GM12878 (cell line): Measurements from ENCODE around the gene RCC2. TPM values are rescaled to one million over a fixed set of nuclear protein-coding genes. Genes with fewer than 3 reads are reported as not detected.

Source experiments
- polyA plus RNA-seq, 11 experiments: library from polyadenylated mRNA; depleted of rRNA in 4 of 11; unstranded in 6 of 11; stranded (reverse) in 5 of 11; fragments of >200 nt; fragmentation: Nextera tagmentation in 4 of 11; fragmentation: Illumina TruSeq in 1 of 11; extraction: Ambion mirVana in 4 of 11; extraction: Trizol in 1 of 11; gene quantifications; 1 replicate in 1 of 11; 2 replicates in 10 of 11; pipeline versions ENCODE4 v1.2.1 to v1.2.3, GENCODE V29; 2011 to 2016; ENCODE audit warnings: inconsistent platforms in 2 of 11, missing spikeins in 2 of 11, low read depth in 1 of 11
- total RNA-seq, 4 experiments: library from RNA; depleted of rRNA in 3 of 4; stranded (reverse); fragments of >200 nt in 3 of 4; fragmentation: Illumina TruSeq in 1 of 4; extraction: Trizol in 1 of 4; gene quantifications; 2 replicates each; pipeline versions ENCODE4 v1.2.1 to v1.2.3, GENCODE V29; 2013 to 2021

The RCC2 gene
- total and polyA plus RNA-seq, 10 of the 15 experiments (the other 5 are each of a cell fraction or from before 2014, with no cell fraction given), result 10.7 to 176 (median 85.5) TPM

Other genes with a start within 250 kb of the RCC2 start
- not detected in 2 replicates for gene PADI1, start 234.5 kb downstream of the RCC2 start, total RNA-seq (2014; rRNA removed)
- not detected in 2 replicates for gene PADI1, start 234.5 kb downstream of the RCC2 start, total RNA-seq (2014; rRNA removed; fragmentation: Illumina TruSeq; extraction: Trizol)
- gene PADI1, start 234.5 kb downstream of the RCC2 start, total RNA-seq (2021), result not detected in 2 replicates
- not detected in 2 replicates for gene PADI1, start 234.5 kb downstream of the RCC2 start, polyA plus RNA-seq (2011; rRNA removed)
- not detected in 2 replicates for gene PADI1, start 234.5 kb downstream of the RCC2 start, polyA plus RNA-seq (2014; fragmentation: Illumina TruSeq; extraction: Trizol)
- not detected for gene PADI1, start 234.5 kb downstream of the RCC2 start, polyA plus RNA-seq (2014; fragmentation: Nextera tagmentation; extraction: Ambion mirVana)
- gene PADI1, start 234.5 kb downstream of the RCC2 start, polyA plus RNA-seq (2014; rRNA removed), result 0.05 TPM in 1 of 2 replicates, not detected in the other
- not detected for gene PADI1, start 234.5 kb downstream of the RCC2 start, polyA plus RNA-seq (2016; fragmentation: Nextera tagmentation; extraction: Ambion mirVana)
- not detected in 2 replicates for gene PADI3, start 190.6 kb downstream of the RCC2 start, total RNA-seq (2014; rRNA removed)
- not detected in 2 replicates for gene PADI3, start 190.6 kb downstream of the RCC2 start, total RNA-seq (2014; rRNA removed; fragmentation: Illumina TruSeq; extraction: Trizol)
- not detected in 2 replicates for gene PADI3, start 190.6 kb downstream of the RCC2 start, total RNA-seq (2021)
- gene PADI3, start 190.6 kb downstream of the RCC2 start, polyA plus RNA-seq (2011; rRNA removed), result not detected in 2 replicates
- 0.01 TPM in 1 of 2 replicates, not detected in the other for gene PADI3, start 190.6 kb downstream of the RCC2 start, polyA plus RNA-seq (2014; fragmentation: Illumina TruSeq; extraction: Trizol)
- gene PADI3, start 190.6 kb downstream of the RCC2 start, polyA plus RNA-seq (2014; fragmentation: Nextera tagmentation; extraction: Ambion mirVana), result not detected
- not detected in 2 replicates for gene PADI3, start 190.6 kb downstream of the RCC2 start, polyA plus RNA-seq (2014; rRNA removed)
- not detected for gene PADI3, start 190.6 kb downstream of the RCC2 start, polyA plus RNA-seq (2016; fragmentation: Nextera tagmentation; extraction: Ambion mirVana)
- gene PADI4, start 131.5 kb downstream of the RCC2 start, total RNA-seq (2014; rRNA removed), result 0.11 TPM in 1 of 2 replicates, not detected in the other
- 0.09 TPM in 1 of 2 replicates, not detected in the other for gene PADI4, start 131.5 kb downstream of the RCC2 start, total RNA-seq (2014; rRNA removed; fragmentation: Illumina TruSeq; extraction: Trizol)
- gene PADI4, start 131.5 kb downstream of the RCC2 start, total RNA-seq (2021), result 0.13 and 0.15 TPM in 2 replicates
- 0.13 and 0.15 TPM in 2 replicates for gene PADI4, start 131.5 kb downstream of the RCC2 start, polyA plus RNA-seq (2011; rRNA removed)
- gene PADI4, start 131.5 kb downstream of the RCC2 start, polyA plus RNA-seq (2014; fragmentation: Illumina TruSeq; extraction: Trizol), result 0.09 TPM in 1 of 2 replicates, not detected in the other
- under 1 TPM in 1 of 2 experiments, not detected in 1; 0.15 TPM for gene PADI4, start 131.5 kb downstream of the RCC2 start, polyA plus RNA-seq (2014; fragmentation: Nextera tagmentation; extraction: Ambion mirVana)
- gene PADI4, start 131.5 kb downstream of the RCC2 start, polyA plus RNA-seq (2014; rRNA removed), result 0.08 and 0.24 TPM in 2 replicates
- gene PADI4, start 131.5 kb downstream of the RCC2 start, polyA plus RNA-seq (2016; fragmentation: Nextera tagmentation; extraction: Ambion mirVana), result under 1 TPM; 0.39 to 0.47 TPM
- gene PADI6, start 67.5 kb downstream of the RCC2 start, total RNA-seq (2014; rRNA removed), result not detected in 2 replicates
- not detected in 2 replicates for gene PADI6, start 67.5 kb downstream of the RCC2 start, total RNA-seq (2014; rRNA removed; fragmentation: Illumina TruSeq; extraction: Trizol)
- not detected in 2 replicates for gene PADI6, start 67.5 kb downstream of the RCC2 start, total RNA-seq (2021)
- gene PADI6, start 67.5 kb downstream of the RCC2 start, polyA plus RNA-seq (2011; rRNA removed), result not detected in 2 replicates
- not detected in 2 replicates for gene PADI6, start 67.5 kb downstream of the RCC2 start, polyA plus RNA-seq (2014; fragmentation: Illumina TruSeq; extraction: Trizol)
- gene PADI6, start 67.5 kb downstream of the RCC2 start, polyA plus RNA-seq (2014; fragmentation: Nextera tagmentation; extraction: Ambion mirVana), result not detected
- not detected in 2 replicates for gene PADI6, start 67.5 kb downstream of the RCC2 start, polyA plus RNA-seq (2014; rRNA removed)
- not detected for gene PADI6, start 67.5 kb downstream of the RCC2 start, polyA plus RNA-seq (2016; fragmentation: Nextera tagmentation; extraction: Ambion mirVana)
- gene ARHGEF10L, start 100.0 kb upstream of the RCC2 start, total RNA-seq (2014; rRNA removed), result 0.49 and 0.51 TPM in 2 replicates
- 0.18 and 0.32 TPM in 2 replicates for gene ARHGEF10L, start 100.0 kb upstream of the RCC2 start, total RNA-seq (2014; rRNA removed; fragmentation: Illumina TruSeq; extraction: Trizol)
- gene ARHGEF10L, start 100.0 kb upstream of the RCC2 start, total RNA-seq (2021), result 0.44 and 0.53 TPM in 2 replicates
- 0.49 and 0.94 TPM in 2 replicates for gene ARHGEF10L, start 100.0 kb upstream of the RCC2 start, polyA plus RNA-seq (2011; rRNA removed)
- 0.13 TPM in 1 of 2 replicates, not detected in the other for gene ARHGEF10L, start 100.0 kb upstream of the RCC2 start, polyA plus RNA-seq (2014; fragmentation: Illumina TruSeq; extraction: Trizol)
- under 1 TPM in 1 of 2 experiments, not detected in 1; 0.05 TPM for gene ARHGEF10L, start 100.0 kb upstream of the RCC2 start, polyA plus RNA-seq (2014; fragmentation: Nextera tagmentation; extraction: Ambion mirVana)
- 0.32 and 0.37 TPM in 2 replicates for gene ARHGEF10L, start 100.0 kb upstream of the RCC2 start, polyA plus RNA-seq (2014; rRNA removed)
- under 1 TPM in 1 of 2 experiments, not detected in 1; 0.06 TPM for gene ARHGEF10L, start 100.0 kb upstream of the RCC2 start, polyA plus RNA-seq (2016; fragmentation: Nextera tagmentation; extraction: Ambion mirVana)